Chondrocyte (in vitro differentiated cells): ENCODE measurements around the gene SMARCC2. TPM values are rescaled to one million over a fixed set of nuclear protein-coding genes. Genes with fewer than 3 reads are reported as not detected.

Source experiments
- DNase-seq: peaks from one replicate; pipeline ENCODE4 v3.0.0; 2021; ENCODE audit warnings: mixed read lengths, low spot score
- H3K27ac Mint-ChIP-seq: one replicate; pipeline ENCODE4 v1.8.0; 2021; ENCODE audit warnings: mild to moderate bottlenecking, moderate library complexity, mixed read lengths; ENCODE audit not compliant: unreplicated experiment
- H3K27me3 Mint-ChIP-seq: 2 replicates; pipeline ENCODE4 v1.8.0; 2021; ENCODE audit warnings: low read depth, mixed read lengths
- H3K36me3 Mint-ChIP-seq: 2 replicates; pipeline ENCODE4 v1.8.0; 2021; ENCODE audit warnings: low read depth, mixed read lengths
- H3K4me1 Mint-ChIP-seq: 2 replicates; pipeline ENCODE4 v1.8.0; 2021; ENCODE audit warnings: low read depth, mild to moderate bottlenecking, mixed read lengths
- H3K4me3 Mint-ChIP-seq: one replicate; pipeline ENCODE4 v1.8.0; 2021; ENCODE audit warnings: mild to moderate bottlenecking, moderate library complexity, mixed read lengths; ENCODE audit not compliant: unreplicated experiment
- H3K9me3 Mint-ChIP-seq: 2 replicates; pipeline ENCODE4 v1.8.0; 2021; ENCODE audit warnings: low read depth, mixed read lengths
- total RNA-seq: library from RNA; stranded (reverse); gene quantifications from 3 replicates; pipeline ENCODE4 v1.2.1, GENCODE V29; 2021
- TF ChIP-seq, protein P1 (sequence below): fragments of 200-600 bp; sonication (generic); IDR thresholded peaks from 2 replicates; pipeline ENCODE4 v1.5.0; 2021; ENCODE audit warnings: antibody characterized with exemption, mild to moderate bottlenecking, moderate library complexity

SMARCC2 gene
- total RNA-seq, 1 donor from 2014 or later, result 57.4 TPM

DNA sequence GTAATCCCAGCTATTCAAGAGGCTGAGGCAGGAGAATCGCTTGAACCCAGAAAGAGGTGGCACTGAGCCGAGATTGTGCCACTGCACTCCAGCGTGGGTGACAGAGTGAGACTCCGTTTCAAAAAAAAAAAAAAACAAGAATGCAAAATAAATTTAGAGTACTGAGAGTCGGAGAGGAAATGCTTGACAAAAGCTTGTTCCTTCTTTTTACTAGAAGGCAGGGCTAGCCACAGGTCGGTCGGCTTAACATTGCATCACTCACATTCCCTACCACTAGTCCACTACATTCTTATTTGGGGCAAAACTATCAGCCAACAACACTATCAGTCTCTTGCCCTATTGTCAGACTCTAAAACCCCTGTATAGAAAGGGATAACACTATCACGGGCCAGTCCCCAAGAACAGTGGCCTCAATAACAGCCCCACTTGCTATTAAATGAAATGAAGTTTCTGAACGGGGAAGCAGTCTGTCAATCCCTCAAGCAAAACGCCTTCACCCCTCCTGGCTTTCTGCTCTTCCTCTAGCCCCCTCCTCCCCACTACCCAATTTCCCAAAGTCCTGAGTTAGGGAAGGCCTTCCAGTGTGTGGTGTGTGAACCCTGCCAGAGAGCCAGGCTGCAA is 31.4 kb upstream of the SMARCC2 start:
- no peaks in the 10 kb centered on the region for H3K27me3 Mint-ChIP-seq
- H3K4me3 Mint-ChIP-seq, result peak overlapping the region; percentile 99
- TF ChIP-seq, protein P1, sequence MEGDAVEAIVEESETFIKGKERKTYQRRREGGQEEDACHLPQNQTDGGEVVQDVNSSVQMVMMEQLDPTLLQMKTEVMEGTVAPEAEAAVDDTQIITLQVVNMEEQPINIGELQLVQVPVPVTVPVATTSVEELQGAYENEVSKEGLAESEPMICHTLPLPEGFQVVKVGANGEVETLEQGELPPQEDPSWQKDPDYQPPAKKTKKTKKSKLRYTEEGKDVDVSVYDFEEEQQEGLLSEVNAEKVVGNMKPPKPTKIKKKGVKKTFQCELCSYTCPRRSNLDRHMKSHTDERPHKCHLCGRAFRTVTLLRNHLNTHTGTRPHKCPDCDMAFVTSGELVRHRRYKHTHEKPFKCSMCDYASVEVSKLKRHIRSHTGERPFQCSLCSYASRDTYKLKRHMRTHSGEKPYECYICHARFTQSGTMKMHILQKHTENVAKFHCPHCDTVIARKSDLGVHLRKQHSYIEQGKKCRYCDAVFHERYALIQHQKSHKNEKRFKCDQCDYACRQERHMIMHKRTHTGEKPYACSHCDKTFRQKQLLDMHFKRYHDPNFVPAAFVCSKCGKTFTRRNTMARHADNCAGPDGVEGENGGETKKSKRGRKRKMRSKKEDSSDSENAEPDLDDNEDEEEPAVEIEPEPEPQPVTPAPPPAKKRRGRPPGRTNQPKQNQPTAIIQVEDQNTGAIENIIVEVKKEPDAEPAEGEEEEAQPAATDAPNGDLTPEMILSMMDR, result no peak
- no peaks in the 10 kb centered on the region for H3K9me3 Mint-ChIP-seq
- no peak for DNase-seq
- peaks cover 43% of the 10 kb centered on the region for H3K4me1 Mint-ChIP-seq
- H3K36me3 Mint-ChIP-seq, result peaks cover 4% of the 10 kb centered on the region
- H3K27ac Mint-ChIP-seq, result peak overlapping the region; percentile 100

DNA sequence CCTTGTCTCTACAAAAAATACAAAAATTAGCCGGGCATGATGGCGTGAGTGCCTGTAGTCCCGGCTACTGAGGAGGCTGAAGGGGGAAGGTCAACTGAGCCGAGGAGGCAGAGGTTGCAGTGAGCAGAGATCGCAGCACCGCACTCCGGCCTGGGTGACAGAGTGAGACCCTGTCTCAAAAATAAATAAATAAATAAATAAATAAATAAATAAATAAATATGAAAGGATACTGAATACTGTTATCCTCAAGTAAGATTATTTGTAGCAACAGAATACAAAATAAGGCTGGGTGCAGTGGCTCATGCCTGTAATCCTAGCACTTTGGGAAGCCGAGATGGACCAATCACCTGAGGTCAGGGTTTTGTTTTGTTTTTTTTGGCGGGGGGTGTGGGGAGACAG is 30.6 kb upstream of the SMARCC2 start:
- H3K27ac Mint-ChIP-seq, result no peak overlapping the region
- peak overlapping the region; percentile 99 for H3K4me3 Mint-ChIP-seq
- peaks cover 9% of the 10 kb centered on the region for H3K36me3 Mint-ChIP-seq
- DNase-seq, result no peak
- H3K27me3 Mint-ChIP-seq, result no peaks in the 10 kb centered on the region
- H3K4me1 Mint-ChIP-seq, result peaks cover 38% of the 10 kb centered on the region
- TF ChIP-seq, protein P1, result no peak
- no peaks in the 10 kb centered on the region for H3K9me3 Mint-ChIP-seq

DNA sequence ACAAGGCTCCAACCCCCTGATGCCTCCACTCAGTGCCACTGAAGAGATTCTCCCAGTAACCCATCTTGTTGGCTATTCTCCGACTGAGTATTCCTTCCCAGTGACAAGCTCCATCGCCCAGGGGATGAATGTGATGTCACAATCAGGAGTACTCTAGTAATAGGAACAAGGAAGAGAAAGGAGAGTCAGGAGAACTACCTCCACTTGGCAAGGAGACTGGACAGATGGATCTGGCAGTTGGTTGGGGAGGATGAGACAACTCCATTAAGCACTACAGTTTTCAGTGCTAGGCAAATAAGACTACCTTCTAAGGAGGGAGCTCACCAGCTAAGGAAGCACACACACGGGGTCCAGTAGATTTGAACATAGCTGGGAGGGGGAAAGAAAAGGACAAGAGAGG is 27.2 kb upstream of the SMARCC2 start:
- Mint-ChIP-seq H3K4me3 (peak overlapping the region; percentile 7), H3K27ac (peak overlapping the region; percentile 49), H3K36me3 (peaks cover 26% of the 10 kb centered on the region), H3K27me3 (no peaks in the 10 kb centered on the region), H3K9me3 (no peaks in the 10 kb centered on the region), H3K4me1 (peaks cover 16% of the 10 kb centered on the region)
- TF ChIP-seq, protein P1, result no peak
- no peak for DNase-seq

DNA sequence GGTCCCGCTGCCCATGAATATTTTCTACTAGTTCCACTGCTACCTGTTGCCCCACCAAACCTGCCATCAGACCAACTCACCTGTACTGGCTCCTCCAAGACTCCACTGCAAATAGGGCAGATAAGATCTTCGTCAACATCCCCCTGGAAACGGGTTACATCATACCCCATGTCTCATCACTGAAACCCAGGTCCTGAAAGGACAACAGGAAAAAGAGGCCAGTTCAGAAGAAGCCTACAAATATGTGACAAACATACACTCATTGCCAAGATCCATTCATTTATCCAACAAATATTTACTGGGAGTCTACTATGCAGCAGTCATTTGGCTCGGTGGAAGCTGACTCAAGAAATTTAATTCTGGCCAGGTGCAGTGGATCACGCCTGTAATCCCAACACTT is 24.6 kb upstream of the SMARCC2 start:
- TF ChIP-seq, protein P1, result no peak
- Mint-ChIP-seq H3K4me1 (peaks cover 6% of the 10 kb centered on the region), H3K4me3 (no peak overlapping the region), H3K27ac (no peak overlapping the region), H3K27me3 (no peaks in the 10 kb centered on the region), H3K9me3 (no peaks in the 10 kb centered on the region), H3K36me3 (peaks cover 41% of the 10 kb centered on the region)
- DNase-seq, result no peak

DNA sequence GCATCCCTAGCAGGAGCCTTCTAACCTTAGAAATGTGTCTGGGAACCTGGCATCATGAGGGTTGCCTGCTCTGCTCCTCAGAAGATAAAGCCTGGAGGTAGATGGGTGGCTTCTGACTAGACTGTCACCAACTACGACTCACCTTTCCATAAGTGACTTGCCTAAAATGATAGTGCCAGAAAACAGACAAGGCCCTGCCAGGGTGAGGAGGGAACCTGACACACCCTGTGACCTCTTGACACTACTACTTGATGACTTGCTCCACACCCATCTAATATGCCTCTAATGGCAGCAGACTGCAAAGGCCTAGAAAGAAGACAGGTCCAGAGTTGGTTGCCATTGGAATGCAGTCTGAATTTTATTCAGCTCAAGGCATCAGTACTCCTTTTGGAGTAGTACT is 23.1 kb upstream of the SMARCC2 start:
- TF ChIP-seq, protein P1, result no peak
- Mint-ChIP-seq H3K9me3 (no peaks in the 10 kb centered on the region), H3K36me3 (peaks cover 47% of the 10 kb centered on the region), H3K27me3 (no peaks in the 10 kb centered on the region), H3K4me1 (peaks cover 6% of the 10 kb centered on the region), H3K27ac (no peak overlapping the region), H3K4me3 (no peak overlapping the region)
- no peak for DNase-seq
